Hematopoietic multipotent progenitor cell treated with erythropoietin and hydrocortisone succinate and interleukin-3 and kit ligand, for 4 days (in vitro differentiated cells): ENCODE measurements around the gene HOXB4.

Source experiments
- DNase-seq: peaks from one replicate; pipeline ENCODE4 v3.0.0-alpha.2; 2015

Gene HOXB4

DNA sequence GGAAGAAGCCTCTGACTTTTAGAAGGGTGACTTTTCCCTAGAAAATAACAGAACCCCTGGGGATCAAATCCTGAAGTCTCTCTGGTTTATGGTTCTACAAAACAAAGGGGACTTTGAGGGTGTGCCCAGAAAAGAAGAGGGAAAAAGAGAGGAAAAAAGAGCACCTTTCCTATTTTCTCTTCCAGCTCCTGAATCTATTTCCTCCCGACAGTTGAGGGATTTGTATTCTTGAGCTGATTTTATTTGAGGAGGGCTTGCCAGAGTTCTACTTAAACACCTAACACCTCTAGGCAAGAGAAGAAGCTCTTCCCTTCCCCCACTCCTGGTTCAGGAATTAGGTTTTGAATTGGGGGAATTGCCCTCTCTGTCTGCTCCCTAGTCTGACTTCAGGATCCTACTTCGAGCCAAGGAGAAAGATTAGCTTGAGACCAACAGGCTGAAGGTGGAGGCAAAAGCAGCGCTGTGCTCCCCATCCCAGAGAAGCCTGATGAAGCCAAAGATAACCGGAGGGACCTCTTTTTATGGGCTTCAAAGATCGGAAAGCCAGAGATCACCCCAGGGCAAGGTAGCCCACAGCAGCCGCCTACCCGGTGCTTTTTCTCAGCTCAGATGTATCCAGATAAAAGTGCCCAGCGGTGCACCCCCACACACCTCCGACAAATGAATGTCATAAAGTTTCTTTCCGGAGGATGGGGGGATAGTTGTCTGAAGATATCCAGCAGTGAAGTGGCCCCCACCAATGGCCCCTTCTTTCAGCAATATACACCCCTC is 11.1 kb upstream of the HOXB4 start:
- DNase-seq: no peak

DNA sequence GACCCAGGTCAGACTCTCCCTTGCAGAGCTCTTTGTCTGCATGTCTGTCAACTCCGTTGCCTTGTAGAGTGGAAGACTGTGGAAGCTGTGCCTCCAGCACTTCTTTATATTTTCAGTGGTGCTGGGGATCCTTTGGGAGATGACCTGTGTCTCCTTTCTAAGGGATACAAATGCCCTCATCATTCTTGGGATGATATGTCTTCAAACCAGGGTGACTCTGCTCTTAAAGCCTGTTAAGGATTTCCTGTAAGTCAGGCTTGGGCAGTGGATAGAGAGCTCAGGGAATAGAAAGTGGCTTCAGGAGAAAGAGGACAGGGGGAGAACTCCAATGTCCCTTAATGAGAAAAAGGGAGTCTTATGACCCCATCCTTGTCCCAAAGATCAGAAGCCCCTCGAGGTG is 10.4 kb upstream of the HOXB4 start:
- no peak for DNase-seq

DNA sequence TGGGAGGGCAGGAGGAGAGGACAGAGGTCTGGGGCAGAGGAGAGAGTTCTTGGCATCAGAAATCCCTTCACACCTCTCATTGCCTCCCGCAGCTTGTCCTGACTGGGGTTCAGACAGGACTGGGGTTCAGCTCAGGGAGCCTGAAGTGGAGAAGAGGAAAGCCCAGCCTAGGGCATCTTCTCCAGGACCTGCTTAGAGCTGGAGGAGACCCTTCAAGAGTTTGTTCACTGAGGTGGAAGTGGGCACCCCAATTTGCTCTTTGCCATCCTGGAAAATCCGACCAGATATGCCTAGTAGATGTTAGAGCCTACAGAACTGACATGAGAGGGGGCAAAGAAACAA is 9.9 kb upstream of the HOXB4 start:
- DNase-seq: no peak

DNA sequence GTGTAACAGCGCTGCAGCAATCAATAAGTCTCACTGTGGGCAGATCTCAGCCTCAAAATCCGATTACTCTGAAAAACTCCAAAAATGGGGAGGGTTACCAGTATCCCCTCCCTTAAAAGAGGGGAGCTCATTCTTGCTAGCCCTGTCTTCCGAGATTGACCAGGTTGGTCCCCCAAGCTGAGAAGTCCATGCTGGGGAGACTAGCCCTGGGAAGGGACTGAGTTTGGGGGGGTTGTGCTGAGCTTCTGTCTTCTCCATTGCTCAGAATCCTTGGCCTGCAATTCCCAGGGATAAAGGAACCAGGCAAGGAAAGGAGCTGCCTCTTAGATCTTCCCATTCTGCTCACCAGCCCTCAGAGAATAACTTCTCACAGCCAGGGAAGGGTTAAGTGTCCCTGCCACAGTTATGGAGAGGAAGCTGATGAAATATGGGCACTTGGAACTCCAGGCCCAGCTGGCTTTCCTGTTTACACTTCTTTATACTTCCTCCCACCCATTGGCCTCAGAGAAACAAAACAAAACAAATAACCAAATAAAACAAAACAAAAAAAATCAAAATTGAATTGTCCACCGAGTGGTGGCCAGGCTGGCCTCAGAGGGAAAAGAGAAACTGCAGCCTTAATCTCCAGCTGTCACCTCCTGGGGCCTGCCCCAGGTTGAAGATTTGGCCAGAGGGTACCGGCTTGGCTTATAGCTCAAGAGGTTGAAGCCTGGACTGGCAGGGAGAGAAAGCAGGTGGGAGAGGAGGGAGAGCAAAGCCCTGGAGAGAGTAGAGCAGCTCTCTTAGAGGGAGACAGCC is 9.3 kb upstream of the HOXB4 start:
- no peak for DNase-seq

DNA sequence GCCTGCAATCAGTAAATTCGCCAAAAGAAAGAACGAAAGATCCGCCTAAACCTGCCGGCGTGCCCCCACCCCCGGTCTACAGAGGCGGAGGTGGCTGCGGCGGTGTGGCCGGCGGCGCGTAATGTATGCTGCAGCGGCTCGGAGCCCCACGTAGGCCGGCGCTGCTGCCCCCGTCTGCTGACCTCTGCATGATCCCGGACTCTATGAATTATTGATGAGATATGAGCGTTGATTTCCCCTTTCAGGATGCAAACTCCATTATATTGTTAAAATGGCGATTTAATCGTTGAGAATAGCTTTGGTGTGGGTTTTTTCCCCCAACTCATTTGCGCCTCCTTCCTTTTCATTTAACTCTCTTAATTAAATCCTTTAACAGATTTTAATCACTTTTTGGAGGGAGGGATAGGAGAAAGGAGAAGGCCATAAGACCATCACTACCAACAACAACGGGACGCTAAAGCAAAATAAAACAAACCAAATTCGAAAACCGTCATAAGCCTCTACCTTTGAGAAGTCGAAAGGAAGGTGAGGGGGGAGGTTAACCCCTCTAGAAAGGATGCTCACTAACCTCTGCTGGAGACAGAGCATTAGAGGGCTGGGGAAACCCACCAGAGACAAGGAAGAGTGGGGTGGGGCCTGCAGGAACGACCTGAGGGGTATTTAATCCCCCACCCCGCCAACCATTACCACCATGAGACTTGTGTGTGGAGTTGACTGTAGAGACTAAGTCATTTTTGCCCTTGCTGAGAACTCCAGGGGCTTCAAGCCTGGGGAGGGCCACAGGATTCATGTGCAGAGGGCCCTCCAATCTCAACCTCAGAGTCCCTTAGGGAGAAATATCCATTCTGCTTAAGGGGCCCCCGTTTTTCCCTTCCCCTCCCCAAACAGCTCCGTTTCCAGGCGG is 8.5 kb upstream of the HOXB4 start:
- peak; percentile 46 for DNase-seq

DNA sequence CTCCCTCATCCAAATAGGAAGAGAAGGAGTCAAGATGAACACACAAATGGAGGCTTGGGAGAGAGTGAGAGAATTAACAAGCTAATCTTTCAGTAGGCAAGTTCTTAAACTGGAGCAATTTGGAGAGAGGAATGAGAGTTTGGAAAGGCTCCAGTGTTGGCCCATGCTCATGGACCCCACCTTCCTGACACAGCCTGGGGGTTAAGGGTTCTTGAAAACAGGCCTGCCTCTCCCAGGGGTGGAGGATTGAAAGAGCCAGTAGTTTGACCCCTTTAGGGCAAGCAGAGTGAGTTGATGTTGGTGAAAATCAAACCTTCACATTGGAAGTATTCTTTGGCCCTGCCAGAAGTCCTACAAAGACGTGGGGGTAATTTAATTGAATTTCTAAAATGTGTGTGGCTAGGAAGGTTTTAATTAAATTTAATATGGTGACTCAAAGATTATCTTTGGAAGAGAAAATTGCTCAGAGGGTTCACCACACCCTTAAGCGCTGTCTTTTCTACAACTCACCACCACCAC is 6.1 kb upstream of the HOXB4 start:
- DNase-seq: no peak

DNA sequence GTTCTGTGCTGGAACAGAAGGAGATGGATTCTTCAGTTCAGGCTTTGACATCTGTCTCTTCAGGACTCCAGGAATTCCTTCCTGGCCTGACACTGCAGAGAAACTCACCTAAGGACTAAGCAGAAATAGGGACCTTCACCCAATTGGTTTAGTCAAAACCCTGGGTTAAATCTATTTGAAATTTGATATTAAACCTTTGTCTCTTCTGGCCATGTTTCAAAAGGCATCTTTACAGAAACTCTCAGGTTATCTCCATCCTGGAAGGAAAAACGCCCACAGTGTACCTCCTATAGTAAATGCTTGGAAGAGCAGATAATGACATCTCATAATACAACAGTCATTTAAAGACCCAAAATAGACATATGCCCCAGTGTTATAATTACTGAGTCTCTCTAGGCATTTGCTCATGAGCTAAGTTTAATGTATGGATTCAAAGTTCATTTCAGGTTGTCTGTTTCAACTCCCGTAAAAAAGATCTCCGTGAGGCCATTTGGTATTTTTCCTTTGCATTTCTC is 5.6 kb upstream of the HOXB4 start:
- DNase-seq: no peak

DNA sequence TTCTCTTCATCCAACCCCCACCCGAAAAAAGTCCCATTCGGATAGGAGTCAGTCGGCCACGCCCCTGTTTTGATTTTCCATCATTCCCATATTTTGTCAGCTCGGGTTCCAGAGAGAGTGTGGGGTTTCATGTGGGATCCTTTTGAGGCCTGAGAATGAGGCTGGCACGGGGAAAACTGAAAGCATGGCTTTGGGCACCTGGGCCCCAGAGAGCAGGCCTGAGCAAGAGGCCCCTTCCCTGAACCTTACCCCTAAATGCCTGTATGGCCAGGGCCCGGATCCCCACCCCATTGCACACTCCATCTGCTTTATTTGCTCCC is 4.6 kb upstream of the HOXB4 start:
- no peak for DNase-seq

DNA sequence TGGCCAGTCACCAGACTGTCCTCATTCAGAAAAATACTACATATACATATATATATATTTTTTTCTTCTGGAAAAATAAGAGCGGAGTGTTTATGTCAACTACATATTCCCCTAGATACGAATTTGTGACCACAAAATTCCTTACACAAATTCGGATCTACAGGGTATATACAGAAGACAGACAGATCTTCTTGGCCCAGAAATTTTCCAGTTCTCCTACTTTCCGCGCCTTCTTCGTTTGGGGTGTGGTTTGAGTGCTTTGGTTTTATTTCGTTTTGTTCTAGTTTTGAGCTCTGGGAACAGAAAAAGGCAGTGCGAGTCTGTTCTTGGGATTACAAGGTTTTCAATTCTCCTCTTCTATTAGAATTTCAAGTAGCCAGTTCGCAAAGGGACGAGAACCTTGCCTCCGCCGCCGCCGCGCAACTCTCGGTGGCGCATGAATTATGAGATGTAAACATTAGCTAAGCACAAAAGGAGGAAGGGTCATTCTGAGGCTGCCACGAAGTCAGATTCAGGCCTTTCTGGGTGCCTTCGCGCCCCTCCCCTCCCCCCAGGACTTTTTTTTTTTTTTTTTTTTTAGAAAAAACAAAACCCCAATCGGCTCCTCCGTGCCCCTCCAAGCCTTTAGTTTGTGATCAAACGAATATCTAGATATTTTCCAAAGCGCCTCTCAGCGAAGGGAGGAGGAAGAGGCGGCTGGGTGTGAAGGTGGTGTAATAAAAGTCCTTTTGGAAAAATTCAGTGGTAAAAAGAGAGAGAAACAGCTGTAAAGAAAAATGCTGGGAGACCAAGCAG is 1.8 kb upstream of the HOXB4 start:
- peak; percentile 63 for DNase-seq

DNA sequence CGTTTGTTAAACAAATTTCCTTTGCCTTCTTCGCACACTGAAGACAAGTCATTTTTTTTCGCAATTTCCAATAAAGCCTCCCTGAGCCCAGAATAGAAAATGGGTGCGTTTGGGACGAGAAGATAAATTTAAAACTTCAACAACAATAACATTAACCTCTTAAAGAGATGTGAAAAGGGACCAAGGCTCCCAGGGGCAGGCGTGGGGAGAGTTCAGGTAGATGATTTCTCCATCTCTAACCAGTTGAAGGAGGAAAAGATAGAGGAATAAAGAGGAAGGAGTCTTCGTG is 1.3 kb upstream of the HOXB4 start:
- no peak for DNase-seq

DNA sequence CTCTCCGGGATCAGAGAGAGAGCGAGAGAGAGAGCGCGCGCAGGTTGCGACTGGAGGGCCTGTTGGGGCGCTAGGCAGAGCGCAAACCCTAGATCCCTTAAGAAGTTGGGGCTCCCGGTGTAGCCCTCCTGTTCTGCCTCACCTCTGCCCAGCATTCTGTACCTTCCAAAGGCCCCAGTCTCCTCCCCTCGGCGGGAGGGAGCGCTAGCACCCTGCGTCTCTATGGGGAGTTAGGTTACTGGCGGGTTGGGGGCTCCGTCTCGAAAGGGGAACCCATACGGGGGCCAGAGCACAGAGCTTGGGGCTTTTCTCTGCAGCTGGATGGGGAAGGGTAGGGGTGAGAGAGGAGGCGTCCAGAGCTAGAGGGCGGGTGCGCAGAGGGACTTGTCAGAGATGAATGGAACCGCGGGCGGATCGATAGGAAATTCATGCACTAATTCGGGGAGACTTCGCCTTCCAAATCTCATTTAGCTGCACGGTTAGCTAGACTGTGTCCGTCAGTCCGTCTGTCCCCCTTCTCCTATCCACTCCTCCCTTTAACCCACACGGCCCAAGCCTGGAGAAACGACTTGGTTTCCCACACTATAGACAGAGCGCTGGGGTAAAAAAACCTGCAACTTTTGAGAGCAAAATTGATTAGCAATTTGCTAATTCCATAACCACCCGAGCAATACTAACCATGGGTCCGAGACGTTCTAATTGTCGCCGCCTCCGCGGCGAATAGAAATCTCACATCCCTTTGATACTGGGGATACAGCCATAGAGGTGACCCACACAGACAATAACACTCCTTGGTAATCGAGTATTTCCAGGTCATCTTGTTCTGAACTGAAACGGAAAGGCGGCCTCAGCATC is 693 bp upstream of the HOXB4 start:
- DNase-seq: peak; percentile 67

DNA sequence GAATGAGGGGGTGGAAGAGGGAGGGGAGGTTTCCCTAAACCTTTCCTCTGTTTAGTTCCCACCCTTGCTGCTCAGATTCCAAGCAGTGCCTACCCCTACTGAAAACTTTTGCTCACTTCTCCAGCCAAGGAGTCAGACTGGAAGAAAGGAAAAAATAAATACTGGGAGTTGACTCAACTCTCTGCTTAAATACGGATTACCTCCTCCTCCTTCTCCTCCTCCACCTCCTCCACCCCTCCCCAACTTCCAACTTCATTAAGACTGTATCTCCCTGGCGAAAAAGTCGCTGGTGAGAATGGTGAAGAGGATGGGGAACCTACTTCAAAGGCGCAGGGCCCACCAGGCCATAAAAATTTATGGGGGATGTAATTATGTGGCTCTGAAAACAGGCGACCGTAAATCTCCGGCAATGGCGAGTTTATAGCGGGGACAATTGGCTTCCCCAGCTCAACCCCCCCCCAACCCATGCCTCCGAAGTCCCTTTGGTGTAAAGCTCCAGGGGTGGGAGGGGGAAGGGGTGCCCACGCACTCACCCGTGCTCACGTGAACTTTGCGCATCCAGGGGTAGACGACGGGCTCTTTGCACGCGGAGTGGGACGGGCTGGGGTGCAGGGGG is 712 bp downstream of the HOXB4 start:
- peak; percentile 64 for DNase-seq

DNA sequence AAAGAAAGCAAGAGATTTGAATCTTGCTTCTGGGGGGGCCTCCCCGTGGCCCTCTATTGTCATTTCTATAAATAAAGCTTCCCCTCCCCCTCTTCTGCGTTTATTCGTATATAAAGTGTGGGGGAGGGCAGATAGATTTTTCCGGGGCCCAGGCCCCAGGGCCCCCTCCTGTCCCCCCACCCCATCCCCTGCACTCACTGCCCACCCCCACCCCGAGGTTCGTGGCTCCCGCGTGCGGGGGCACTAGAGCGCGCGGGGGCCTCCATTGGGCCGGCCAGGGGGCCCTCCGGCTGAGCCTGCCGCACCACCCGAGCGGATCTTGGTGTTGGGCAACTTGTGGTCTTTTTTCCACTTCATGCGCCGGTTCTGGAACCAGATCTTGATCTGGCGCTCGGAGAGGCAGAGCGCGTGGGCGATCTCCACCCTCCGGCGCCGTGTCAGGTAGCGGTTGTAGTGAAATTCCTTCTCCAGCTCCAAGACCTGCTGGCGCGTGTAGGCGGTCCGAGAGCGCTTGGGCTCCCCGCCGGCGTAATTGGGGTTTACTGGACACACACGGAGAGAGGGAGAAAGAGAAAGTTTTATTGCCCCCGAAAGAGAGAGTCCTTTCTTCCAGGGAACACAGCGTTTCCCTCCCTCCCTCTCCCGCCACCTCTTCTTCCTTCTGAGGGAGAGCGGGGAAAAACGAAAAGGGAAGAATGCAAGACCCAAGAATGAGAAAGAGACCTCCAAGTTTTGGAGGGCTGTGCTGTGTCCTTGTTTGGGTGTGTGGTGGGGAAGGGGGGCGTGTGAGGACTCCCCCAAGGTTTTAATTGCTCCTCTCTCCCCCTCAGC is 1.5 kb downstream of the HOXB4 start:
- peak; percentile 77 for DNase-seq

DNA sequence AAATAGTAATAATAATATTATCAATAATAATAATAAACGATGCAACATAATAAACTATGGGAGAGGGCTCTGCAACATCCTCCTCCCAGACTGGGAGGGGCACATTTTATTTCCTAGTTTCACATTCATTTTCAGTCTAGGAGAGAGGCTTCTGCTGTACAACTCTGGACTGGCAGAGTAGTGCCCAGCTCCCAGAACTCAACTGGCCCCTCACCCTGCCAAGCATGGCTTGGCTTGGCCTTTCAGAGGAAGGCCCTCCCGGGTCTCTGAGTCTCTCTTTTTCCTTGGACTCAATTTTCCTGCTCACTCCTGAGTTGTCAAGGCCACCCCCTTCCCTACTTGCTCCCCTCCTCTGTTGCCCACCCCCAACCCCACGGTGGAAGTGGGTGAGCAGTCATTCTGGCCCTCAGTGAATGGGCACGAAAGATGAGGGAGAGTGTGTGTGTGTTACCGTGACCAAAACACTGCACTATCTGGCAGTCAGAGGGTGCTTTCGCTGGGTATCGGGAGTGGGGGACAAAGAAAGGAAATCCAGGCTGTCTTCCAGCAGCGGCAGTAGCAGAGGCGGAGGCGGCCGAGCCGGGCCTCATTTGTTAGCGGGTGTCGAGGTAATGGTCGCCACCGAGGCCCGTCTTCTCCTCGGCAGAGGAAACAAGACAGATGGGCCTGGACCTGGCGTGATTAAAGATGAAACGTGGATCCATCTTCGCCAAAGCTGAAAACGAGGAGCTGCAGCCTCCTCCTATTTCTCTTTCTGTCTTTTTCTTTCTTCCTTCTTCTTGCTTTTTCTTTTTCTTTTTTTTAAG is 2.3 kb downstream of the HOXB4 start:
- no peak for DNase-seq

DNA sequence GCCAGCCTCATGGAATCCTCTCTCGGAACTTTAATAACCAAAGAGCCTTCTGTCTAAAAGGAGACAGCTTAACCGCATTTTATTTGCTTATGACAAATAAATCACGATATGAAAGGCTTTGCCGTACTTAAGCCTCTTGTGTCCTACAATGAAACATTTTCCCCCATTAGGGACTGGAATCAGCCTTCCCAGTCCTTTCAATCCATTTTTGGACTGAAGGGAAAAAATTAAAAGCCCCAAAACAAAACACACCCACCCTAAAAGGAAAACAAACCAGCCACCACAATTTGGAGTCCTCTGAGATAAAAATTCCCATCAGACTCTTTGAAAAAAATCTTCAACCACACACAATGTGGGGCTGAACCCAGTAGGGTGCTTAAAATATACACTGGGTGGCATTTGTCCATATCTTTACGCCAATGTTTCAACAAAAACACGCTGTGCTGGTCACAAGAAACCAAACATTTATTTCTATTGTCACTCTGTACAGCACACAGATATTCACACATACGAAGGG is 3.0 kb downstream of the HOXB4 start:
- no peak for DNase-seq

DNA sequence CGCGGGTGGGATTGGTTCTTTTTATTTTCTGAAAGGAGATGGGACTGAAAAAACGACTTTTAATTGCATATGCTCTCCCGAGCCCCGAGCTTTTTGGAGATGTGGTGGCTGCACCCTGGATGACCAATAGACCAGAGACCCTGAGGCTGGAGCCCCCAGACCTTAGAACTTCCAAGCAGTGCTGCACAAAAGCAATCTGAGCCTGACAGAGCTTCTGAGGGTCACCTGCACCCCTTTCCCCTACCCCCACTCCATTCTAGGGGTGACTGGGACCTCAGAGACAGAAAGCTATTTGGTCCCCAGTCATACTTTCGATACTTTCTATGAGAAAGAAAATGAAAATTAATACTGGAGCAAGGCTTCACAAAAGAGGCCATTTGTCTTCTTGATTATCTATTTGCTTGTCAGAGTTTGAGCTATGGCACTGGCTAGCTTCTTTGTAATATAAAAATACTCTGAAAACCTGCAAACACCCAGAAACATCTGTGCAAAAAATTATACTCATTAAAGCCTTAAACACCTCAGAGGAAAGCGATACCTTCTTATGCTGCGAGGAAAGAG is 3.6 kb downstream of the HOXB4 start:
- DNase-seq: no peak

DNA sequence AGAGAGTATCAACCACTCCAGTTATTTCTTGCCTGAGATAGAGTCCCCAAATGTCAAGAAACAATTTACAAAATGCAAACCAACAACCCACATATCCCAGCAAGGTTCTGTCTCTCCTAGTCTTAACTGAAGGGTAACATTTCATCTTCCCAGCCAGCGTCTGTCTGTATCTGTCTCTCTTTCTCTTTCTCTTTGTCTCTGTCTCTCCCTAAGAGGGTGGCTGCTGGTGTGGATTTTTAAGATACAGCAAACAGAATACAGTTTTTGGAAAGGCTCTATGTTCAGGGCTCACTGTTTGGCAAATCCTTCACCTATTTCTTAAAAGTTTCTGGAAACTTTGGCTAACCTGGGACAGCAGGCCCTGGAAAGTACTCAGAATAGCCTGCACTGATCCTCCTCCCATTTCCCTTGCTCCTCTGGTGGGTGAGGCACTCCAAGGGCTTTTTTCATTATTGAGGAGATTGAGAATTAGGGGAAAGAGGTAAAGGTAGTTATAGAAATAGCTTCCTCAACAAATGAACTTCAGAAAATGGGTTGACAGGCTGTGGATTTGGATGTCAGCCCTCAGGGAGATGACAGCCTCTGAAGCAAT is 6.2 kb downstream of the HOXB4 start:
- DNase-seq: no peak
